HCT116 (cell line): ENCODE measurements around the gene DYNLT1. TPM values are rescaled to one million over a fixed set of nuclear protein-coding genes. Genes with fewer than 3 reads are reported as not detected.

Experiments
- ATAC-seq: fragments of 200-7000 bp; cut with Tn5 transposase; 2 replicates; pipeline ENCODE4 v1.9.1; 2020; ENCODE audit warnings: mild to moderate bottlenecking, moderate library complexity
- BruUV-seq: library from RNA; stranded (reverse); fragments of 400-500 nt; replicated peaks from 2 replicates; lab custom pipeline; 2021; lab: Mats Ljungman, UMichigan
- CTCF ChIA-PET: fragments of 300-600 bp; sonication (Branson Sonifier 250); formaldehyde crosslinking; loops from one replicate; lab custom pipeline; 2021; ENCODE audit warnings: antibody characterized with exemption; lab: Charles Lee
- POLR2A ChIA-PET: fragments of 300-600, 350-600 bp; sonication (Branson Sonifier 250); formaldehyde crosslinking; loops from one replicate; lab custom pipeline; 2021; ENCODE audit warnings: antibody characterized with exemption; lab: Charles Lee
- RAD21 ChIA-PET, 2 experiments: fragments of 300-600 bp; sonication (Branson Sonifier 250); formaldehyde crosslinking; loops; one replicate each; lab custom pipeline; 2023; ENCODE audit warnings: low total read pairs in 2 of 2; ENCODE audit not compliant: uncharacterized antibody in 2 of 2, unreplicated experiment in 2 of 2, low non-redundant PET in 1 of 2; lab: Charles Lee
- DNase-seq: peaks from one replicate; pipeline ENCODE4 v3.0.0-alpha.2; 2010; ENCODE audit warnings: low read depth, low spot score
- H2AFZ ChIP-seq: fragments of 200-600 bp; shearing (Covaris generic), sonication (generic); 2 replicates; pipeline ENCODE4 v1.6.1; 2017; ENCODE audit warnings: low read depth, mixed run types, mixed read lengths, antibody characterized with exemption, low read length; ENCODE audit not compliant: poor library complexity, severe bottlenecking
- H3K27ac ChIP-seq: 2 replicates; pipeline ENCODE4 v1.5.1; 2012; ENCODE audit warnings: low read depth, low read length
- H3K27me3 ChIP-seq: fragments of 200-600 bp; sonication (generic); 2 replicates; pipeline ENCODE4 v1.6.1; 2016; ENCODE audit warnings: mixed run types, low read length, mixed read lengths; ENCODE audit not compliant: insufficient read depth
- H3K36me3 ChIP-seq, 2 experiments: fragments of 200-500 bp in 1 of 2; fragments of 200-600 bp in 1 of 2; sonication (Bioruptor generic) in 1 of 2; sonication (generic) in 1 of 2; 2 replicates each; pipeline versions ENCODE4 v1.5.1 to v1.6.1; 2014 to 2016; ENCODE audit warnings: low read length in 2 of 2, inconsistent platforms in 1 of 2, mixed read lengths in 1 of 2, mixed run types in 1 of 2; ENCODE audit not compliant: insufficient read depth in 2 of 2, control insufficient read depth in 1 of 2
- H3K4me1 ChIP-seq, 2 experiments: fragments of 200-600 bp in 1 of 2; sonication (generic) in 1 of 2; 2 replicates each; pipeline versions ENCODE4 v1.5.1 to v1.6.1; 2012 to 2017; ENCODE audit warnings: low read length in 2 of 2, inconsistent platforms in 1 of 2, mild to moderate bottlenecking in 1 of 2, mixed read lengths in 1 of 2, mixed run types in 1 of 2, moderate library complexity in 1 of 2; ENCODE audit not compliant: insufficient read depth in 2 of 2, control insufficient read depth in 1 of 2
- H3K4me2 ChIP-seq: fragments of 200-600 bp; sonication (generic); 2 replicates; pipeline ENCODE4 v1.6.1; 2017; ENCODE audit warnings: mixed run types, low read length, mixed read lengths
- H3K4me3 ChIP-seq, 2 experiments: fragments of 200-600 bp in 1 of 2; sonication (generic) in 1 of 2; replicated peaks in 1 of 2; 2 replicates each; pipeline ENCODE4 v1.5.1; 2011 to 2016; ENCODE audit warnings: low read length in 2 of 2, control low read depth in 1 of 2, low read depth in 1 of 2, mild to moderate bottlenecking in 1 of 2, mixed read lengths in 1 of 2, mixed run types in 1 of 2
- H3K79me2 ChIP-seq: fragments of 200-600 bp; sonication (generic); 2 replicates; pipeline ENCODE4 v1.6.1; 2017; ENCODE audit warnings: mild to moderate bottlenecking, mixed run types, low read length, moderate library complexity, mixed read lengths; ENCODE audit not compliant: insufficient read depth
- H3K9ac ChIP-seq: fragments of 200-600 bp; sonication (generic); 2 replicates; pipeline ENCODE4 v1.6.1; 2016; ENCODE audit warnings: low read length, mixed read lengths
- H3K9me2 ChIP-seq: fragments of 200-600 bp; sonication (generic), shearing (Covaris generic); 2 replicates; pipeline ENCODE4 v1.6.1; 2017; ENCODE audit warnings: mixed run types, mild to moderate bottlenecking, moderate library complexity; ENCODE audit not compliant: insufficient read depth
- H3K9me3 ChIP-seq, 2 experiments: fragments of 200-500 bp in 1 of 2; fragments of 200-600 bp in 1 of 2; sonication (Bioruptor generic) in 1 of 2; sonication (generic) in 1 of 2; 2 replicates each; pipeline ENCODE4 v1.6.1; 2014 to 2017; ENCODE audit warnings: low read length in 2 of 2, mixed read lengths in 2 of 2, inconsistent platforms in 1 of 2, low read depth in 1 of 2, mild to moderate bottlenecking in 1 of 2, mixed run types in 1 of 2, moderate library complexity in 1 of 2; ENCODE audit not compliant: control insufficient read depth in 1 of 2, insufficient read depth in 1 of 2
- H4K20me1 ChIP-seq: fragments of 200-600 bp; sonication (generic), shearing (Covaris generic); 2 replicates; pipeline ENCODE4 v1.6.1; 2017; ENCODE audit warnings: mixed run types, mild to moderate bottlenecking, moderate library complexity; ENCODE audit not compliant: insufficient read depth
- CEBPB ChIP-seq: IDR thresholded peaks from 2 replicates; pipeline ENCODE4 v1.6.1; 2012; ENCODE audit warnings: low read depth
- ELF1 ChIP-seq: IDR thresholded peaks from 2 replicates; pipeline ENCODE4 v1.6.1; 2012; ENCODE audit warnings: low read depth, borderline replicate concordance
- EZH2 ChIP-seq: fragments of 200-600 bp; sonication (generic); IDR thresholded peaks from 2 replicates; pipeline ENCODE4 v1.6.1; 2017; ENCODE audit warnings: antibody characterized with exemption, mixed run types
- EZH2phosphoT487 ChIP-seq: fragments of 200-600 bp; IDR thresholded peaks from 2 replicates; pipeline ENCODE4 v1.6.1; 2018; ENCODE audit warnings: antibody characterized with exemption, borderline replicate concordance
- FOSL1 ChIP-seq: IDR thresholded peaks from 2 replicates; pipeline ENCODE4 v1.6.1; 2012; ENCODE audit warnings: low read depth
- MAX ChIP-seq: IDR thresholded peaks from 2 replicates; pipeline ENCODE4 v1.6.1; 2012
- RAD21 ChIP-seq: IDR thresholded peaks from 2 replicates; pipeline ENCODE4 v1.6.1; 2012; ENCODE audit warnings: low read depth, mild to moderate bottlenecking
- ZBTB33 ChIP-seq: IDR thresholded peaks from 2 replicates; pipeline ENCODE4 v1.6.1; 2011; ENCODE audit warnings: mild to moderate bottlenecking, low read length, moderate library complexity; ENCODE audit not compliant: insufficient replicate concordance; ENCODE audit errors: extremely low read depth
- intact Hi-C: fragments of 100-400 bp; cut with micrococcal nuclease; formaldehyde crosslinking; loops from 2 replicates; pipeline ENCODE4 v1.10.0; 2022
- total RNA-seq: library from RNA; stranded (reverse); gene quantifications from one replicate; pipeline ENCODE4 v1.2.1, GENCODE V29; 2021; ENCODE audit not compliant: unreplicated experiment

Gene DYNLT1
- total RNA-seq, 1 experiment from 2014 or later: 239 TPM

- H3K4me3 ChIP-seq: no peak overlapping the region
- intact Hi-C loops: no loop called here
- no peaks in the 10 kb centered on the region for H3K79me2 ChIP-seq
- ATAC-seq (no peak), DNase-seq (no peak)
- ChIA-PET RAD21 (no interaction called here), CTCF (no interaction called here), POLR2A (no interaction called here)
- peak overlapping the region; percentile 35 for H3K9ac ChIP-seq
- no peaks in the 10 kb centered on the region for H3K9me3 ChIP-seq
- H4K20me1 ChIP-seq: no peaks in the 10 kb centered on the region
- no peaks in the 10 kb centered on the region for H3K36me3 ChIP-seq
- TF ChIP-seq CEBPB (peak; percentile 50; the same call in 1 of the 2 replicates), ELF1 (no peak), EZH2phosphoT487 (no peak), MAX (no peak), RAD21 (no peak), FOSL1 (no peak), ZBTB33 (no peak), EZH2 (no peak)
- peak overlapping the region; percentile 49 for H3K4me2 ChIP-seq
- no TSS peak for BruUV-seq
- 0 out of 2 replicates have a peak overlapping the region, but pooled peaks have one; percentile 44 for H3K27ac ChIP-seq
- H3K27me3 ChIP-seq: no peaks in the 10 kb centered on the region
- H2AFZ ChIP-seq: no peak overlapping the region
- H3K4me1 ChIP-seq: peaks cover 45 to 56% of the 10 kb centered on the region in 2 experiments
- H3K9me2 ChIP-seq: no peaks in the 10 kb centered on the region
These were observed 10.5 kb upstream of the DYNLT1 start for GRCh38 chr6:158654960-158655489.
